Measurements from ENCODE around the gene CDC14A. TPM values are rescaled to one million over a fixed set of nuclear protein-coding genes. Genes with fewer than 3 reads are reported as not detected.

CDC14A gene
- total RNA-seq, 1 donor from 2014 or later, result 12.6 TPM

- DNase-seq (ENCODE audit: low read depth, low spot score), result no peak
Measured at GRCh38 chr1:100530880-100531487, 178.7 kb downstream of the CDC14A start.

DNA sequence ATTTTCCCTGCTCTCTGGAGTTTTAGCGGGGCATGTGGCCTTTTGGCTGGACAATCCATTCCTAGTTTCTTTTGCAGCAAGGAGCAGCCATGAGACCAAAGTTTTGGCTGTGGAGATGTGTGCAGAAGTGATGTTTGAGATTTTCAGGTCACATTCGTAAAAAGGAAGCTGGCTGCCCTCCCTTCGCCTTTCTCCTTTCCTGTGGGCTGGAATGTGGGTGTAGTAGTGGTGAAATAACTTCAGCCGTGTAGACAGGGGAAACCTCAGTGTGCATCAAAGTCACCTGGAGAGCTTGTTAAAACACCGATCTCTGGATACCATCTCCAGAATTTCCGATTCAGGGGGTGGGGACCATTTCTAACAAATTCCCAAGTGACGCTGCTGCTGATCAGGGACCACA is 180.3 kb downstream of the CDC14A start:
- no peak for DNase-seq (ENCODE audit: low read depth, low spot score)

DNA sequence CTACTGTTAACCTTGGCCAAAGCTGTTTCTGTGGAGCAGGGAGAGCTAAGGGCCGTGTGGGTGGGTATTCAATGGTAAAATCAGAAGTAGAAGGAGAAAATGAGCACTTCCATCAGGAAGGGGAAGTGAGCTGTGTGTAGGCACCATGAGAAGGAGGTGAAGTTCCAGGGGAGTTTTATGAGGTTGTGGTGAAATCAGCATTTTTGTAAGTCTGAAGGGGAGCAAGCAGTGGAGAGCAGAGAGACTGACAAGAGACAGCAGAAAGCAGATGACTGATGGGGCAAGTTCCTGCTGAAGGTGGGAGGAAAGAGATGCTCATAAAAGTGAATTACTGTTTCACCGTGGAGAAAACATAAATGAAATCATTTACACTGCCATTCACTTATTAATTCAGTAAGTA is 183.0 kb downstream of the CDC14A start:
- no peak for DNase-seq (ENCODE audit: low read depth, low spot score)

DNA sequence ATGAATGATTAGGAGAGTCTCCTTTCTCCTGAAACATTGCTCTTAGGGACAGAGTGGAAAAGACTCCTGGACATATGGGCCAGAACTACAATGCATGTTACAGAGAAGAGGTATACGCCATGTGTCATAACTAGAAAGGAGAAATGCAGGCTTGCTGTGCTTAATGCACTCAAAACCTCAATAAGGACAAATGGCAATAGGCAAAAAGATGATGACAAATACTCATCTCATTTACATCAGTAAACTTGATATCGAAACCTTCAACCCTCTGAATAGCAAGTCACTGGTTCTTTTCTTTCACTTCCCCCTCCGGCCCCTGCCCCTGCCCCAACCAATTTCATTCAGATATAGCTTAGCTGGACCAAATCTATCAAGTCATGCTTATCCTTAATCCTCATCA is 183.7 kb downstream of the CDC14A start:
- no peak for DNase-seq (ENCODE audit: low read depth, low spot score)

DNA sequence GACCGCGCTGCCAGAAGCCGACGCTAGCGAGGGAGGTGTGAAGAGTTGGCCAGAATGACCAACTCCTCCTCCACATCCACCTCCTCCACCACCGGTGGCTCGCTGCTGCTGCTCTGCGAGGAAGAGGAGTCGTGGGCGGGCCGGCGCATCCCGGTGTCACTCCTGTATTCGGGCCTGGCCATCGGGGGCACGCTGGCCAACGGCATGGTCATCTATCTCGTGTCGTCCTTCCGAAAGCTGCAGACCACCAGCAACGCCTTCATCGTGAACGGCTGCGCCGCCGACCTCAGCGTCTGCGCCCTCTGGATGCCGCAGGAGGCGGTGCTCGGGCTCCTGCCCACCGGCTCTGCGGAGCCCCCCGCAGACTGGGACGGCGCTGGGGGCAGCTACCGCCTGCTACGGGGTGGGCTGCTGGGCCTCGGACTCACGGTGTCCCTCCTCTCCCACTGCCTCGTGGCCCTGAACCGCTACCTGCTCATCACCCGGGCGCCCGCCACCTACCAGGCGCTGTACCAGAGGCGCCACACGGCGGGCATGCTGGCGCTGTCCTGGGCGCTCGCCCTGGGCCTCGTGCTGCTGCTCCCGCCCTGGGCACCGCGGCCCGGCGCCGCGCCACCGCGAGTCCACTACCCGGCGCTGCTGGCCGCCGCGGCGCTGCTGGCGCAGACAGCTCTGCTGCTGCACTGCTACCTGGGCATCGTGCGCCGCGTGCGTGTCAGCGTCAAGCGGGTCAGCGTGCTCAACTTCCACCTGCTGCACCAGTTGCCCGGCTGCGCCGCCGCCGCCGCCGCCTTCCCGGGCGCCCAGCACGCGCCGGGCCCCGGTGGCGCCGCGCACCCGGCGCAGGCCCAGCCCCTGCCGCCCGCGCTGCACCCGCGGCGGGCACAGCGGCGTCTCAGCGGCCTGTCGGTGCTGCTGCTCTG is 186.9 kb downstream of the CDC14A start:
- no peak for DNase-seq (ENCODE audit: low read depth, low spot score)

DNA sequence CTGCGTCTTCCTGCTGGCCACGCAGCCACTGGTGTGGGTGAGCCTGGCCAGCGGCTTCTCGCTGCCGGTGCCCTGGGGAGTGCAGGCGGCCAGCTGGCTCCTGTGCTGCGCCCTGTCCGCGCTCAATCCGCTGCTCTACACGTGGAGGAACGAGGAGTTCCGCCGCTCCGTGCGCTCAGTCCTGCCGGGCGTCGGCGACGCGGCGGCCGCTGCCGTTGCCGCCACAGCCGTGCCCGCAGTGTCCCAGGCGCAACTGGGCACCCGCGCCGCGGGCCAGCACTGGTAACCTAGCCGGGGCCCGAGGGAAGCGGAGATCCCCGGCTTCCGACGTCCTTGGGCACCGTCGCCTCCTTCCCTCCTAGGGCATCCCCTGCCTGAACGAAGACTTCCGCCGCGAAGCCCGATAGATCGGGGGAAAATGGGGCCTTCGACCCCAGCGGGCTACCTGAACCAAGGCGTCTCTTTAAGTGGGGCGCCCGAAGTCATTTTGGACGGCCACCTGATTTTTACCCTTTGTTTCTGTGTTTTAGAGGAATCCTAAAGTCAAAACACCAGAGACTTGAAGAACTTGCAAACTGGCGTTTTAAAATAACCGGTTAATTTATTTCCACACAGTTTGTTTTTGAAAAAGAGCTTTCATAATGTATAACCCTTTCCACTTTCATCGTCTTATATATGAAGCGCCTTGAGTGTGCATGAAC is 187.7 kb downstream of the CDC14A start:
- no peak for DNase-seq (ENCODE audit: low read depth, low spot score)

GRCh38 chr1:100542285-100542684 is 190.0 kb downstream of the CDC14A start:
- no peak for DNase-seq (ENCODE audit: low read depth, low spot score)

DNA sequence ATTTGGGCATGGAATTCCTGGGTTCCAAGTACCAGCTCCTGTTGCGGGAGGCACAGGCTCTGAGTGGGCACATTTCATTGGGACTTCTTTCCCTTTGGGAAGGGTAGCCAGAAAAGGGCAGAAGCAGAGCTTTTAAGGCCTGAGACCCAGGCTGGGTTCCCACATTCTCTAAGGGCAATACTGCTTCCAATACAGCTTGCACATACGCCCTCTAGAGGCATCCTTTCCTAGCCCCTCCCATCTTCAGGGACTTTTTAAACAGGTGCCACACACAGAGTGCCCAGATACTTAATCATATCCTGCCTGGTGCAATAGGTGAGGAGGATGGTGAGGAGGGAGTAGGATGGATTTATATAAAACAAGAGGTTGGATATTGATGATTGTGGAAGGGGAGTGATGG is 191.3 kb downstream of the CDC14A start:
- DNase-seq (ENCODE audit: low read depth, low spot score), result no peak

GRCh38 chr1:100544791-100545190 is 192.5 kb downstream of the CDC14A start:
- no peak for DNase-seq (ENCODE audit: low read depth, low spot score)

- DNase-seq (ENCODE audit: low read depth, low spot score), result no peak
Measured at GRCh38 chr1:100545855-100546254, 193.5 kb downstream of the CDC14A start.

DNA sequence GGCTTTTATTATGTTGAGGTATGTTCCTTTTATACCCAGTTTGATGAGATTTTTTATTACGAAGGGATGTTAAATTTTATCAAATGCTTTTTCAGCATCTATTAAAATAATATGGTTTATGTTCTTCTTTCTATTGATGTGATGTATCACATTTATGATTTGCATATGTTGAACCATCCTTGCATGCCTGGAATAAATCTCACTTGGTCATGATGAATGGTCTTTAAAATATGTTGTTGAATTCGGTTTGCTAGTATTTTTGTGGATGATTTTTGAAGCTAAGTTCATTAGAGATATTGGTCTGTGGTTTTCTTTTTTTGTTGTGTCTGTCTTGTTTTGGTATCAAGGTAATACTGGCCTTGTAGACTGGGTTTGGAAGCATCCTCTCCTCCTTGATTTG is 199.7 kb downstream of the CDC14A start:
- no peak for DNase-seq (ENCODE audit: low read depth, low spot score)

GRCh38 chr1:100552922-100553321 is 200.6 kb downstream of the CDC14A start:
- no peak for DNase-seq (ENCODE audit: low read depth, low spot score)

DNA sequence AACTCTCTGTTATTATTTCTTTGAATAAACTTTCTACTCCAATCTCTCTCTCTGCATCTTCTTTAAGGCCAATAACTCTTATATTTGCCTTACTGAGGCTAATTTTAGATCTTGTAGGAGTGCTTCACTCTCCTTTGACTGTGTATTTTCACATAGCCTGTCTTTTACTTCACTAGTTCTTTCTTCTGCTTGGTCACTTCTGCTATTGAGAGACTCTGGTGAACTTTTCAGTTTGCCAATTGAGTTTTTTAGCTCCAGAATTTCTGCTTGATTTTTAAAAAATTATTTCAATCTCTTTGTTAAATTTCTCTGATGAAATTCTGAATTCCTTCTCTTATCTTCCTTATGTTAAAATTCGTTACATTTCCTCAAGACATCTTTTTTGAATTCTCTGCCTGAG is 203.9 kb downstream of the CDC14A start:
- DNase-seq (ENCODE audit: low read depth, low spot score), result no peak

DNA sequence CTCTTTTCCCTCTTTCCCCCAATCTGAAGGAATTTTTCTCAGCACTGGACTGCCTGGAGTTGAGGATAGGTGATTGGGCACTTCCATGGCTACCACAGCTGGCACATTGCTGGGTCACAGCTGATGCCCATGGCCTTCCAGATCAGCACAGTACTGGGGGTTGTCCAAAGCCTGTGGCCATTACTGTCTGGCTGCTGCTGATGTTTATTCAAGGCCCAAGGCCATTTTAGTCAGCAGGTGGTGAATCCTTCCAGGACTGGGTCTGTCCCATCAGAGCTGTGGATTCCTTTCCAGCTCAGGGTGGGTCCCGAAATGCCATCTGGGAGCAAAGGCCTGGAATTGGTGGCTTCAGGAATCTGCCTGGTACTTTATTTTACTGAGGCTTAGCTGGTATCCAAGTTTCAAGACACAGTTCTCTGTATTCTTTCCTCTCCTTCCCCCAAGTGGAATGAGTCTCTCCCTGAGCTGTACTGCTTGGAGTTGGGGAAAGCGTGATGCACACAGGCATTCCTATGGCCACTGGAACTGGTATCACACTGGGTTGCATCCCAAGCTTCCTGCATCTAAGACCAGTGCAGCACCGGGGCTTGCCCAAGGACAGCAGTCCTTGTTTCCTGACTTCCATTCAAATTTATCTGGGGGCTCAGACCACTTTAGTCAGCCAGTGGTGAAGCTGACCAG is 204.8 kb downstream of the CDC14A start:
- DNase-seq (ENCODE audit: low read depth, low spot score), result no peak

- no peak for DNase-seq (ENCODE audit: low read depth, low spot score)
Measured at GRCh38 chr1:100557606-100557953, 205.3 kb downstream of the CDC14A start.

GRCh38 chr1:100565533-100565932 is 213.2 kb downstream of the CDC14A start:
- DNase-seq (ENCODE audit: low read depth, low spot score), result no peak

DNA sequence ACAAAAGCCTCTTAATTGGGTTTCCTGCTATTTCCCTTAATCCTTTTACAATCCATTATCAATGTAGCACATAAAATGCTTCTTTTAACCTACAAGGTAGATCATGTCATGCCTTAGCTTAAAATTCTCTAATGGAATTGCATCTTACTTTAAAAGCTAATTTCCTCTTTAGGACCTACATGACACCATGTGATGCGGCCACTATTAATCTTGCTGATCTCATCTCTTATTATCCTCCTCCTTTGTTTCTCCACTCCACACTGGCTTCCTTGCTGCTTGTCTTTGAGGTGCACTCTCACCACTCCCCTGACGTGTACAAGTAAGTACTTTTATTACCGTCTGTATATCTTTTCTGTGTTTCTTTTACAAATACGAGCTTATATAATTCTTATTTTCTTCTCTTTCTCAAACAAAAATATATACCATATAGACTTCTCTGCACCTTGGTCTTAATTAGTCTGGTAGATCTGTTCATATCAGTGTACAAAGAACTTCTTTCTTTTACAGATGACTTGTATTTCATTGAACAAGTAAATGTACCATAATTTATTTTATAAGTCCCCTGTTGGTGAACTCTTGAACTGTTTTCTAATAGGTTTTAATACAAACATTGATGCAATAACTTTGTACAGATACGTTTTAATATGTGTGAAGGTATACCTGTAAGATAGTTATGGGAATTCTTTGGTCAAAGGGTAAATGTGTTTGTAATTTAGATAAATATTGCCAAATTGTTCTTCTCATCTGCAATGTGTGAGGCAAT is 213.8 kb downstream of the CDC14A start:
- DNase-seq (ENCODE audit: low read depth, low spot score), result no peak

DNA sequence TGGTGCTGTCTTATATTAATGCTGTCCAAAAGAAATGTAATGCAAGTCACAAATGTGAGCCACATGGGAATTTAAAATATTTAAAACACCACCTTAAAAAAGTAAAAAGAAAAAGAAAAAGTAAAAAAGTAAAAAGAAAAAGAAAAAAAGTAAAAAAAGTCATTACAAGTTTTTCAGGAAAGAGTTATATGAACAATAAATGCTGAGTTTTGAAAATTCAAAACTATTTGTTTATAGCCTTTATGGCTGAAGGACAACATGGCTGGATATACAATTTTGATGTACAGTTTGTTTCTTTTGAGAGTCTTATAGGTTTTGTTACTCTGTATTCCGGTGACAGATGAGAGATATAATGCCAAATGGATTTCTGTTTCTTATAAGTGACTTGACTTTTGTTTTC is 214.8 kb downstream of the CDC14A start:
- DNase-seq (ENCODE audit: low read depth, low spot score), result no peak

Measured in pulmonary artery endothelial cell (primary cell).